Measurements from ENCODE around the gene TRA2B.

Gene TRA2B

GRCh38 chr3:185926445-185926844 is 11.4 kb downstream of the TRA2B start:
- no peak overlapping the region for H3K4me3 ChIP-seq (ENCODE audit: low read depth, low read length)
- H3K4me2 ChIP-seq (ENCODE audit: low read length) = no peak overlapping the region
- no peaks in the 10 kb centered on the region for H3K36me3 ChIP-seq (ENCODE audit: control insufficient read depth, insufficient read depth, low read length)
- H3K27me3 ChIP-seq (ENCODE audit: control insufficient read depth, insufficient read depth, low read length) = no peaks in the 10 kb centered on the region
- no peak for TF ChIP-seq CTCF (IDR thresholded peaks at IDR 0.05)
- H3K9ac ChIP-seq = no peak overlapping the region
- H3K9me3 ChIP-seq (ENCODE audit: control insufficient read depth, low read length) = no peaks in the 10 kb centered on the region
- no peak overlapping the region for H3K27ac ChIP-seq
- H2AFZ ChIP-seq = no peak overlapping the region
- H3K79me2 ChIP-seq = peaks cover 64% of the 10 kb centered on the region
- peaks cover 53% of the 10 kb centered on the region for H3K4me1 ChIP-seq

GRCh38 chr3:185925353-185925752 is 12.5 kb downstream of the TRA2B start:
- Histone ChIP-seq H3K36me3 (ENCODE audit: control insufficient read depth, insufficient read depth, low read length) (no peaks in the 10 kb centered on the region), H2AFZ (no peak overlapping the region), H3K9me3 (ENCODE audit: control insufficient read depth, low read length) (no peaks in the 10 kb centered on the region), H3K4me1 (peaks cover 42% of the 10 kb centered on the region), H3K9ac (no peak overlapping the region), H3K79me2 (peaks cover 55% of the 10 kb centered on the region), H3K4me2 (ENCODE audit: low read length) (no peak overlapping the region), H3K27me3 (ENCODE audit: control insufficient read depth, insufficient read depth, low read length) (no peaks in the 10 kb centered on the region), H3K27ac (no peak overlapping the region), H3K4me3 (ENCODE audit: low read depth, low read length) (no peak overlapping the region)
- no peak for TF ChIP-seq CTCF (IDR thresholded peaks at IDR 0.05)

DNA sequence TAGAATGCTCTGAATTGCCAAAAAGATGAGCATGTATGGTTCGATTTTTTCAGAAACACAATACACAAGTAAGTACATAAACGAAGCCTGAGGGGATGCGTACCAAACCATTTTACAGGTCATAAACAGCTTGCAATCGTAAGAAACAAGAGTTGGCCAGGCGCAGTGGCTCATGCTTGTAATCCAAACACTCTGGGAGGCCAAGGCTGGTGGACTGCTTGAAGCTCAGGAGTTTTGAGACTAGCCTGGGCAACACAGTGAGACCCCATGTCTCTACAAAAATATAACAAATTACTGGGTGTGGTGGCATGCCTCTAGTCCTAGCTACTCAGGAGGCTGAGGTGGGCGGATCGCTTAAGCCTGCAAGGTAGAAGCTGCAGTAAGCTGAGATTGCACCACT is 13.4 kb downstream of the TRA2B start:
- no peak overlapping the region for H3K4me3 ChIP-seq (ENCODE audit: low read depth, low read length)
- H3K9me3 ChIP-seq (ENCODE audit: control insufficient read depth, low read length) = no peaks in the 10 kb centered on the region
- no peaks in the 10 kb centered on the region for H3K27me3 ChIP-seq (ENCODE audit: control insufficient read depth, insufficient read depth, low read length)
- peaks cover 45% of the 10 kb centered on the region for H3K79me2 ChIP-seq
- peaks cover 32% of the 10 kb centered on the region for H3K4me1 ChIP-seq
- no peaks in the 10 kb centered on the region for H3K36me3 ChIP-seq (ENCODE audit: control insufficient read depth, insufficient read depth, low read length)
- no peak overlapping the region for H2AFZ ChIP-seq
- no peak overlapping the region for H3K9ac ChIP-seq
- H3K4me2 ChIP-seq (ENCODE audit: low read length) = no peak overlapping the region
- TF ChIP-seq CTCF (IDR thresholded peaks at IDR 0.05) = no peak
- no peak overlapping the region for H3K27ac ChIP-seq

DNA sequence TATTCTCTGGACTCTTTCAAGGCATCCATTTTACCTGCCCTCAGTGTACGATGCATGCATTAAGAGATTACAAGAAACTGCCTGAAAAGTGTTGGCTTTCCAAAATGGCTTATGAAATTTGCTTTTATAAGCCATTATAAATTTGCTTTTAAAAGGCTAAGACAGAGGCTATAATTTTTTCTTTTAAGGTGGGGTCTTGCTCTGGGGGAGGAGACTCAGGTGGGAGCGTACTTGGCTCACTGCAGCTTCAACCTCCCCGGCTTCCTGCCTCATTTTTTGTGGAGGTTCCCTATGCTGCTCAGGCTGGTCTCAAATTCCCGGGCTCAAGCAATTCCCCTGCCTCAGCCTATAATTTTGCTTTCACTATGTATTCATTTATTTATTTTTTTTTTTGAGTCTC is 17.6 kb downstream of the TRA2B start:
- no peaks in the 10 kb centered on the region for H3K36me3 ChIP-seq (ENCODE audit: control insufficient read depth, insufficient read depth, low read length)
- H3K27me3 ChIP-seq (ENCODE audit: control insufficient read depth, insufficient read depth, low read length) = no peaks in the 10 kb centered on the region
- no peak for TF ChIP-seq CTCF (IDR thresholded peaks at IDR 0.05)
- no peak overlapping the region for H2AFZ ChIP-seq
- no peaks in the 10 kb centered on the region for H3K4me1 ChIP-seq
- no peaks in the 10 kb centered on the region for H3K9me3 ChIP-seq (ENCODE audit: control insufficient read depth, low read length)
- H3K4me3 ChIP-seq (ENCODE audit: low read depth, low read length) = no peak overlapping the region
- H3K79me2 ChIP-seq = peaks cover 24% of the 10 kb centered on the region
- H3K4me2 ChIP-seq (ENCODE audit: low read length) = no peak overlapping the region
- H3K27ac ChIP-seq = no peak overlapping the region
- no peak overlapping the region for H3K9ac ChIP-seq

- Histone ChIP-seq H3K9ac (no peak overlapping the region), H3K9me3 (ENCODE audit: control insufficient read depth, low read length) (no peaks in the 10 kb centered on the region), H3K27me3 (ENCODE audit: control insufficient read depth, insufficient read depth, low read length) (no peaks in the 10 kb centered on the region), H3K4me1 (no peaks in the 10 kb centered on the region), H3K4me2 (ENCODE audit: low read length) (no peak overlapping the region), H3K4me3 (ENCODE audit: low read depth, low read length) (no peak overlapping the region), H2AFZ (no peak overlapping the region), H3K27ac (no peak overlapping the region), H3K79me2 (no peaks in the 10 kb centered on the region), H3K36me3 (ENCODE audit: control insufficient read depth, insufficient read depth, low read length) (no peaks in the 10 kb centered on the region)
- TF ChIP-seq CTCF (IDR thresholded peaks at IDR 0.05) = no peak
Observed at GRCh38 chr3:185916042-185916833, 21.6 kb downstream of the TRA2B start.
